NCI-H460 (cell line): ENCODE results near the gene CAMTA1. TPM values are rescaled to one million over a fixed set of nuclear protein-coding genes. Genes with fewer than 3 reads are reported as not detected.
"Not testable (repeated sequence)": the region's sequence is repeated elsewhere in the genome, so short reads cannot be mapped to it uniquely, and the experiment has no call there.

ENCODE experiments used
- DNase-seq: peaks from one replicate; pipeline ENCODE4 v3.0.0-alpha.2; 2016; ENCODE audit warnings: low read depth; ENCODE audit errors: extremely low read depth
- total RNA-seq: library from RNA; depleted of rRNA; stranded (reverse); fragments of >200 nt; shearing (Covaris generic); gene quantifications from 2 replicates; pipeline ENCODE4 v1.2.3, GENCODE V29; 2014

Gene CAMTA1
- total RNA-seq, 1 experiment from 2014 or later, result 39.9 TPM

- no peak for DNase-seq
These were observed 333.9 kb downstream of the CAMTA1 start for GRCh38 chr1:7119156-7119555.

GRCh38 chr1:7120863-7121621, 335.8 kb downstream of the CAMTA1 start:
- DNase-seq, result no peak

- DNase-seq, result no peak
These were observed 336.4 kb downstream of the CAMTA1 start for GRCh38 chr1:7121622-7121988.

GRCh38 chr1:7127322-7128075, 342.2 kb downstream of the CAMTA1 start:
- DNase-seq, result peak; percentile 23

GRCh38 chr1:7128293-7128692, 343.0 kb downstream of the CAMTA1 start:
- DNase-seq, result no peak

GRCh38 chr1:7130127-7130526, 344.9 kb downstream of the CAMTA1 start:
- no peak for DNase-seq

GRCh38 chr1:7135493-7135892, 350.2 kb downstream of the CAMTA1 start:
- no peak for DNase-seq

- no peak for DNase-seq
These were observed 351.1 kb downstream of the CAMTA1 start for GRCh38 chr1:7136166-7136953.

- no peak for DNase-seq
These were observed 355.0 kb downstream of the CAMTA1 start for GRCh38 chr1:7140251-7140650.

- DNase-seq, result no peak
These were observed 360.7 kb downstream of the CAMTA1 start for GRCh38 chr1:7145947-7146346.

GRCh38 chr1:7146710-7147109, 361.5 kb downstream of the CAMTA1 start:
- no peak for DNase-seq

- DNase-seq, result not testable (repeated sequence)
These were observed 362.5 kb downstream of the CAMTA1 start for GRCh38 chr1:7147581-7148282.

GRCh38 chr1:7149080-7149838, 364.0 kb downstream of the CAMTA1 start:
- DNase-seq, result no peak

GRCh38 chr1:7150724-7151280, 365.5 kb downstream of the CAMTA1 start:
- DNase-seq, result no peak

GRCh38 chr1:7151978-7152377, 366.7 kb downstream of the CAMTA1 start:
- no peak for DNase-seq

GRCh38 chr1:7152655-7153054, 367.4 kb downstream of the CAMTA1 start:
- DNase-seq, result no peak

- no peak for DNase-seq
These were observed 368.2 kb downstream of the CAMTA1 start for GRCh38 chr1:7153464-7153863.

GRCh38 chr1:7159116-7159781, 374.0 kb downstream of the CAMTA1 start:
- no peak for DNase-seq

- not testable (repeated sequence) for DNase-seq
These were observed 383.3 kb downstream of the CAMTA1 start for GRCh38 chr1:7168554-7168953.
